ENCODE data around the gene PACS1.

- TF ChIP-seq CTCF (IDR thresholded peaks at IDR 0.05; ENCODE audit: low read depth, low read length) (no peak), EZH2phosphoT487 (IDR thresholded peaks at IDR 0.05; ENCODE audit: low read depth) (no peak)
Observed at GRCh38 chr11:66178183-66178582, 108.1 kb downstream of the PACS1 start.
